Measurements from ENCODE around the gene FBF1. TPM values are rescaled to one million over a fixed set of nuclear protein-coding genes. Genes with fewer than 3 reads are reported as not detected.

The FBF1 gene
- total RNA-seq, 1 experiment from 2014 or later = 8.3 TPM

DNA sequence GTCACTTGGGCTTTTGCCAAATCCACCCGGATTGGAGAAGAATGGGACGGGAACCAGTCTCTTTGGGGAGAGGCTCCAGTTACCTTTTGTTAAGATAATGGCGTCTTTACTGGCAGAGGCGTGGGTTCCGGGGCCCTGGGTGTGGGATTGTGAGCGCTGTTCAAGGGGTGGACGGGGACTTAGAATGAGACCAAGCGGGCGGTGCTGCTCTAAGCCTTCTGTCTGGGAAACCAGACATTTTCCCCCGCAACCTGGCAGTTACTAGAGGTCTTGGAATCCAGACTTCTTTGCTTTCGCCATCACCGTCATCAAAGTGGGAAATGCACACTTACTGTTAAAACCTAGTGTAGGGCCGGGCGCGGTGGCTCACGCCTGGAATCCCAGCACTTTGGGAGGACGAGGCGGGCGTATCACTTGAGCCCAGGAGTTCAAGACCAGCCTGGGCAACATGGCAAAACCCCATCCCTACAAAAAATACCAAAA lies 38.9 kb upstream of the FBF1 start:
- Histone ChIP-seq H2AK5ac (ENCODE audit: insufficient read length, low read length) (no peak overlapping the region), H3K9me3 (ENCODE audit: control insufficient read depth, low read depth, low read length) (no peaks in the 10 kb centered on the region), H2BK15ac (ENCODE audit: low read depth, low read length) (no peak overlapping the region), H4K8ac (replicated peaks; ENCODE audit: insufficient read length, low read depth, low read length) (no peak overlapping the region), H3K4me1 (ENCODE audit: insufficient read depth, low read length) (peaks cover 8% of the 10 kb centered on the region; the same call in 1 of the 2 replicates), H3K27ac (ENCODE audit: insufficient read length, low read depth, low read length) (peak overlapping the region; percentile 80), H2AFZ (ENCODE audit: low read length) (no peak overlapping the region), H3K56ac (ENCODE audit: insufficient read length, low read depth, low read length) (no peak overlapping the region), H3K18ac (ENCODE audit: insufficient read length, low read depth, low read length) (peak overlapping the region; percentile 91), H3K23me2 (ENCODE audit: insufficient read length, low read depth, low read length, poor library complexity, severe bottlenecking) (peaks cover 11% of the 10 kb centered on the region), H4K5ac (ENCODE audit: insufficient read length, low read depth, low read length) (no peak overlapping the region), H3T11ph (ENCODE audit: low read length) (no peak overlapping the region), H3K23ac (ENCODE audit: insufficient read length, low read depth, low read length) (no peak overlapping the region), H2BK120ac (ENCODE audit: low read depth, low read length, poor library complexity, severe bottlenecking) (no peak overlapping the region), H3K27me3 (ENCODE audit: insufficient read depth, low read length) (no peaks in the 10 kb centered on the region), H3K9ac (ENCODE audit: extremely low read depth, insufficient read length, low read length) (peak overlapping the region; percentile 79), H3K4ac (ENCODE audit: low read depth, low read length) (no peak overlapping the region; the same call in 1 of the 2 replicates), H4K91ac (ENCODE audit: insufficient read length, low read depth, low read length) (no peak overlapping the region), H3K4me2 (ENCODE audit: insufficient read depth, insufficient read length, low read length) (peak overlapping the region; percentile 93), H2BK12ac (ENCODE audit: insufficient read length, low read depth, low read length) (no peak overlapping the region), H3K79me2 (ENCODE audit: insufficient read depth, low read length) (peaks cover 1% of the 10 kb centered on the region; the same call in 1 of the 2 replicates), H2BK20ac (ENCODE audit: low read depth, low read length, poor library complexity, severe bottlenecking) (no peak overlapping the region), H3K14ac (ENCODE audit: insufficient read depth, low read length) (peak overlapping the region; percentile 91), H3K79me1 (ENCODE audit: insufficient read depth, low read depth, low read length, poor library complexity, severe bottlenecking) (no peaks in the 10 kb centered on the region), H4K20me1 (ENCODE audit: control insufficient read depth, insufficient read depth, insufficient read length) (no peaks in the 10 kb centered on the region), H2BK5ac (ENCODE audit: insufficient read length, low read length) (no peak overlapping the region)
- no CpG with 5 or more reads among the region's 19 CpGs for WGBS (ENCODE audit: extremely low coverage, insufficient read length, low lambda C conversion rate)
- Mint-ChIP-seq H3K27ac (peak overlapping the region; percentile 99 to 100 (median 100)), H3K27me3 (ENCODE audit: low read depth) (no peaks in the 10 kb centered on the region), H3K4me1 (peaks cover 58 to 64% of the 10 kb centered on the region in 2 experiments), H3K4me3 (peak overlapping the region; percentile 93 to 95), H3K9me3 (no peaks in the 10 kb centered on the region), H3K36me3 (ENCODE audit: insufficient read depth in 1 of 3, low read depth in 3 of 3) (peaks cover 7 to 18% (median 17%) of the 10 kb centered on the region in 3 experiments; a peak in 6 of 7 replicates)
- no peak for DNase-seq
- TF ChIP-seq, protein P1, sequence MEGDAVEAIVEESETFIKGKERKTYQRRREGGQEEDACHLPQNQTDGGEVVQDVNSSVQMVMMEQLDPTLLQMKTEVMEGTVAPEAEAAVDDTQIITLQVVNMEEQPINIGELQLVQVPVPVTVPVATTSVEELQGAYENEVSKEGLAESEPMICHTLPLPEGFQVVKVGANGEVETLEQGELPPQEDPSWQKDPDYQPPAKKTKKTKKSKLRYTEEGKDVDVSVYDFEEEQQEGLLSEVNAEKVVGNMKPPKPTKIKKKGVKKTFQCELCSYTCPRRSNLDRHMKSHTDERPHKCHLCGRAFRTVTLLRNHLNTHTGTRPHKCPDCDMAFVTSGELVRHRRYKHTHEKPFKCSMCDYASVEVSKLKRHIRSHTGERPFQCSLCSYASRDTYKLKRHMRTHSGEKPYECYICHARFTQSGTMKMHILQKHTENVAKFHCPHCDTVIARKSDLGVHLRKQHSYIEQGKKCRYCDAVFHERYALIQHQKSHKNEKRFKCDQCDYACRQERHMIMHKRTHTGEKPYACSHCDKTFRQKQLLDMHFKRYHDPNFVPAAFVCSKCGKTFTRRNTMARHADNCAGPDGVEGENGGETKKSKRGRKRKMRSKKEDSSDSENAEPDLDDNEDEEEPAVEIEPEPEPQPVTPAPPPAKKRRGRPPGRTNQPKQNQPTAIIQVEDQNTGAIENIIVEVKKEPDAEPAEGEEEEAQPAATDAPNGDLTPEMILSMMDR (conservative IDR thresholded peaks at IDR 0.05) = no peak

All from H9 (cell line).